H1 (cell line): ENCODE results near the gene EYA2. TPM values are rescaled to one million over a fixed set of nuclear protein-coding genes. Genes with fewer than 3 reads are reported as not detected.

ENCODE experiments used
- CTCF ChIA-PET: fragments of 300-600 bp; sonication (Branson Sonifier 250); formaldehyde crosslinking; loops from one replicate; lab custom pipeline; 2021; ENCODE audit not compliant: partially characterized antibody; lab: Charles Lee
- POLR2A ChIA-PET: fragments of 300-600 bp; sonication (Branson Sonifier 250); formaldehyde crosslinking; loops from one replicate; lab custom pipeline; 2021; ENCODE audit warnings: inconsistent platforms; ENCODE audit not compliant: partially characterized antibody; lab: Charles Lee
- DNase-seq, 2 experiments: peaks; one replicate each; pipeline versions ENCODE4 v3.0.0 to v3.0.0-alpha.2; 2010 to 2022; ENCODE audit warnings: low spot score in 2 of 2, low read depth in 1 of 2, mixed read lengths in 1 of 2
- FAIRE-seq: peaks from 2 replicates; lab custom pipeline; 2011; peaks lifted over from hg19 to GRCh38; lab: Jason Lieb, UNC
- H2AFZ ChIP-seq: 2 replicates; pipeline ENCODE4 v1.8.1; 2012; ENCODE audit warnings: low read length, inconsistent platforms
- H2AK5ac ChIP-seq: 2 replicates; pipeline ENCODE4 v1.6.1; 2013; ENCODE audit warnings: low read depth, low read length
- H2BK120ac ChIP-seq: replicated peaks from 2 replicates; pipeline ENCODE3; 2013; ENCODE audit warnings: low read depth, low read length, inconsistent platforms
- H2BK12ac ChIP-seq: 2 replicates; pipeline ENCODE4 v1.6.1; 2013; ENCODE audit warnings: low read depth, low read length
- H2BK15ac ChIP-seq: 2 replicates; pipeline ENCODE4 v1.6.1; 2013; ENCODE audit warnings: low read length
- H2BK20ac ChIP-seq: 2 replicates; pipeline ENCODE4 v1.6.1; 2013; ENCODE audit warnings: low read length
- H2BK5ac ChIP-seq: 2 replicates; pipeline ENCODE4 v1.6.1; 2013; ENCODE audit warnings: low read depth, low read length
- H3K14ac ChIP-seq: 2 replicates; pipeline ENCODE4 v1.6.1; 2013; ENCODE audit warnings: inconsistent platforms; ENCODE audit not compliant: insufficient read length
- H3K18ac ChIP-seq: 2 replicates; pipeline ENCODE4 v1.6.1; 2013; ENCODE audit warnings: low read length; ENCODE audit errors: extremely low read depth
- H3K23ac ChIP-seq: 2 replicates; pipeline ENCODE4 v1.6.1; 2013; ENCODE audit warnings: inconsistent platforms; ENCODE audit not compliant: insufficient read length
- H3K23me2 ChIP-seq: 2 replicates; pipeline ENCODE4 v1.6.1; 2013; ENCODE audit warnings: low read depth, low read length
- H3K27ac ChIP-seq: 2 replicates; pipeline ENCODE4 v1.6.1; 2011; ENCODE audit warnings: low read depth, low read length, inconsistent platforms
- H3K27me3 ChIP-seq, 4 experiments: replicated peaks in 1 of 4; 1 replicate in 1 of 4; 2 replicates in 3 of 4; pipeline versions ENCODE4 v1.6.1 to v1.8.1; 2011 to 2013; ENCODE audit warnings: low read length in 3 of 4, mild to moderate bottlenecking in 3 of 4, inconsistent platforms in 2 of 4, mixed read lengths in 2 of 4, moderate library complexity in 1 of 4; ENCODE audit not compliant: control insufficient read depth in 3 of 4, insufficient read depth in 3 of 4; ENCODE audit errors: extremely low read depth in 1 of 4
- H3K36me3 ChIP-seq, 4 experiments: 2 replicates each; pipeline versions ENCODE4 v1.6.1 to v1.8.1; 2011 to 2013; ENCODE audit warnings: mild to moderate bottlenecking in 4 of 4, low read length in 3 of 4, moderate library complexity in 2 of 4, control low read depth in 1 of 4, inconsistent platforms in 1 of 4; ENCODE audit not compliant: insufficient read depth in 4 of 4, control insufficient read depth in 2 of 4
- H3K4ac ChIP-seq: replicated peaks from 2 replicates; pipeline ENCODE3; 2013; ENCODE audit warnings: low read length, low read depth, mixed read lengths, inconsistent platforms; ENCODE audit not compliant: insufficient read length
- H3K4me1 ChIP-seq, 4 experiments: replicated peaks in 1 of 4; 1 replicate in 1 of 4; 2 replicates in 3 of 4; pipeline versions ENCODE4 v1.6.1 to v1.8.1; 2011 to 2013; ENCODE audit warnings: low read length in 3 of 4, inconsistent platforms in 2 of 4, mixed read lengths in 1 of 4; ENCODE audit not compliant: insufficient read depth in 4 of 4, control insufficient read depth in 3 of 4
- H3K4me2 ChIP-seq, 2 experiments: 2 replicates each; pipeline versions ENCODE4 v1.6.1 to v1.8.1; 2011 to 2013; ENCODE audit warnings: low read depth in 2 of 2, low read length in 2 of 2, control low read depth in 1 of 2, inconsistent platforms in 1 of 2, mild to moderate bottlenecking in 1 of 2; ENCODE audit not compliant: insufficient read depth in 1 of 2
- H3K4me3 ChIP-seq, 4 experiments: fragments of 200-600, 300-600 bp in 1 of 4; sonication (generic), shearing (Covaris generic), sonication (Bioruptor Twin) in 1 of 4; 2 replicates each; pipeline versions ENCODE4 v1.5.1 to v1.8.1; 2011 to 2016; ENCODE audit warnings: low read length in 4 of 4, low read depth in 3 of 4, control low read depth in 2 of 4, inconsistent platforms in 2 of 4, mild to moderate bottlenecking in 2 of 4, mixed read lengths in 1 of 4, moderate library complexity in 1 of 4; ENCODE audit not compliant: insufficient read depth in 2 of 4; ENCODE audit errors: extremely low read depth in 1 of 4
- H3K56ac ChIP-seq: replicated peaks from 2 replicates; pipeline ENCODE3; 2013; ENCODE audit warnings: low read depth, mild to moderate bottlenecking, mixed read lengths, low read length, inconsistent platforms; ENCODE audit not compliant: insufficient read length
- H3K79me1 ChIP-seq: 2 replicates; pipeline ENCODE4 v1.6.1; 2013; ENCODE audit warnings: low read depth, low read length, control low read depth
- H3K79me2 ChIP-seq, 2 experiments: 2 replicates each; pipeline versions ENCODE4 v1.6.1 to v1.8.1; 2012 to 2013; ENCODE audit warnings: low read length in 2 of 2, mild to moderate bottlenecking in 2 of 2, inconsistent platforms in 1 of 2; ENCODE audit not compliant: insufficient read depth in 2 of 2, control insufficient read depth in 1 of 2
- H3K9ac ChIP-seq, 4 experiments: replicated peaks in 1 of 4; 1 replicate in 1 of 4; 2 replicates in 3 of 4; pipeline versions ENCODE4 v1.6.1 to v1.8.1; 2011 to 2013; ENCODE audit warnings: low read depth in 3 of 4, low read length in 3 of 4, control low read depth in 2 of 4, mild to moderate bottlenecking in 2 of 4, moderate library complexity in 2 of 4, inconsistent platforms in 1 of 4; ENCODE audit errors: extremely low read depth in 1 of 4
- H3K9me3 ChIP-seq, 2 experiments: 2 replicates each; pipeline versions ENCODE4 v1.6.1 to v1.8.1; 2012 to 2013; ENCODE audit warnings: mild to moderate bottlenecking in 2 of 2, moderate library complexity in 2 of 2, control low read depth in 1 of 2, inconsistent platforms in 1 of 2, low read depth in 1 of 2, low read length in 1 of 2, mixed read lengths in 1 of 2; ENCODE audit not compliant: insufficient read depth in 2 of 2
- H4K20me1 ChIP-seq, 2 experiments: replicated peaks in 1 of 2; 2 replicates each; pipeline versions ENCODE3 to v1.8.1; 2011 to 2013; ENCODE audit warnings: inconsistent platforms in 2 of 2, low read length in 2 of 2, mild to moderate bottlenecking in 1 of 2; ENCODE audit not compliant: insufficient read depth in 2 of 2, control insufficient read depth in 1 of 2
- H4K5ac ChIP-seq: 2 replicates; pipeline ENCODE4 v1.6.1; 2013; ENCODE audit warnings: low read length, low read depth, mixed read lengths, inconsistent platforms; ENCODE audit not compliant: insufficient read length
- H4K8ac ChIP-seq: 2 replicates; pipeline ENCODE4 v1.8.0; 2013; ENCODE audit warnings: mild to moderate bottlenecking, moderate library complexity, low read length, inconsistent platforms; ENCODE audit not compliant: insufficient read depth; ENCODE audit errors: extremely low read depth
- H4K91ac ChIP-seq: replicated peaks from 2 replicates; pipeline ENCODE3; 2013; ENCODE audit warnings: low read length, mixed read lengths, inconsistent platforms; ENCODE audit not compliant: insufficient read length
- CTCF ChIP-seq, 3 experiments: IDR thresholded peaks; 1 replicate in 2 of 3; 2 replicates in 1 of 3; pipeline versions ENCODE4 v1.5.1 to v1.6.1; 2011; ENCODE audit warnings: low read length in 3 of 3, mild to moderate bottlenecking in 3 of 3, inconsistent platforms in 2 of 3, low read depth in 1 of 3, moderate library complexity in 1 of 3; ENCODE audit not compliant: insufficient read depth in 1 of 3; ENCODE audit errors: control extremely low read depth in 1 of 3
- HDAC2 ChIP-seq, 2 experiments: fragments of 300-600 bp in 1 of 2; sonication (generic) in 1 of 2; IDR thresholded peaks; 2 replicates each; pipeline ENCODE4 v1.6.1; 2011 to 2012; ENCODE audit warnings: low read depth in 2 of 2, low read length in 2 of 2, mild to moderate bottlenecking in 2 of 2, moderate library complexity in 2 of 2, borderline replicate concordance in 1 of 2, inconsistent platforms in 1 of 2
- KDM1A ChIP-seq: fragments of 200-600, 300-600 bp; sonication (generic); IDR thresholded peaks from 2 replicates; pipeline ENCODE4 v1.7.1; 2016; ENCODE audit warnings: mild to moderate bottlenecking, low read length, borderline replicate concordance
- NANOG ChIP-seq: IDR thresholded peaks from 2 replicates; pipeline ENCODE4 v1.6.1; 2011; ENCODE audit warnings: low read length, low read depth, mild to moderate bottlenecking, inconsistent platforms; ENCODE audit not compliant: insufficient read depth, poor library complexity, severe bottlenecking
- NRF1 ChIP-seq: IDR thresholded peaks from 2 replicates; pipeline ENCODE4 v1.6.1; 2011; ENCODE audit warnings: mild to moderate bottlenecking, low read depth, low read length, improper control_type of control experiment
- SP2 ChIP-seq: IDR thresholded peaks from 2 replicates; pipeline ENCODE4 v1.6.1; 2012; ENCODE audit warnings: mild to moderate bottlenecking, low read length, inconsistent platforms
- WGBS, 2 experiments: shearing (Covaris generic) in 1 of 2; methylation state at CpG; one replicate each; pipeline versions ENCODE4 v1.1.6 to v1.1.7; 2013 to 2015; ENCODE audit warnings: low lambda C conversion rate in 2 of 2, mixed read lengths in 2 of 2, inconsistent platforms in 1 of 2, low coverage in 1 of 2, missing lambda C conversion rate in 1 of 2; ENCODE audit not compliant: insufficient replicate concordance in 2 of 2, insufficient coverage in 1 of 2, insufficient read length in 1 of 2; ENCODE audit errors: extremely low coverage in 1 of 2, missing lambda C conversion rate in 1 of 2; 5-methylcytosine and 5-hydroxymethylcytosine counted together
- polyA plus RNA-seq, 7 experiments: library from polyadenylated mRNA; depleted of rRNA in 3 of 7; stranded (reverse) in 5 of 7; unstranded in 2 of 7; fragments of >200 nt in 5 of 7; fragments of 200-250 nt in 2 of 7; gene quantifications; 1 replicate in 5 of 7; 2 replicates in 1 of 7; 4 replicates in 1 of 7; pipeline versions ENCODE4 v1.2.1 to v1.2.3, GENCODE V29; 2011 to 2013; ENCODE audit warnings: missing spikeins in 2 of 7, mixed read lengths in 2 of 7
- total RNA-seq: library from RNA; stranded (reverse); fragmentation: NEBNext Ultra II Directional; extraction: Animal tissue kit (Norgen Biotek cat#: 25700); gene quantifications from 2 replicates; pipeline ENCODE4 v1.2.1, GENCODE V29; 2021

EYA2 gene
- total and polyA plus RNA-seq, 2 of the 8 experiments (the other 6 are each of a cell fraction or from before 2014, with no cell fraction given), result 1.6 to 1.7 TPM

GRCh38 chr20:46995561-46996142 is 101.0 kb downstream of the EYA2 start:
- no peak overlapping the region for H3K18ac ChIP-seq
- H3K79me1 ChIP-seq, result no peaks in the 10 kb centered on the region
- CTCF ChIA-PET, result no interaction called here
- no peak overlapping the region for H2BK15ac ChIP-seq
- no peak overlapping the region for H3K23ac ChIP-seq
- no peak overlapping the region for H2AK5ac ChIP-seq
- no peak overlapping the region for H2BK5ac ChIP-seq
- no peaks in the 10 kb centered on the region for H4K20me1 ChIP-seq
- H2BK12ac ChIP-seq, result no peak overlapping the region
- WGBS, 2 experiments, result 65% methylated on average over 5 of the region's 5 CpGs; no CpG with 5 or more reads in 1 of the 2 experiments
- H3K9ac ChIP-seq, result no peak overlapping the region
- no peak overlapping the region for H3K56ac ChIP-seq
- no peak for FAIRE-seq
- no peaks in the 10 kb centered on the region for H3K23me2 ChIP-seq
- H3K27ac ChIP-seq, result no peak overlapping the region
- no peak overlapping the region for H2BK20ac ChIP-seq
- H3K4ac ChIP-seq, result no peak overlapping the region
- TF ChIP-seq NRF1 (no peak), KDM1A (peak; percentile 98), NANOG (peak; percentile 63), HDAC2 (IDR thresholded peaks at IDR 0.05; ENCODE audit: borderline replicate concordance in 1 of 2, low read depth in 2 of 2, low read length in 2 of 2) (peak in 1 of 2 experiments; percentile 86; a peak in 1 of 4 replicates), SP2 (no peak), CTCF (IDR thresholded peaks at IDR 0.05; ENCODE audit: control extremely low read depth in 1 of 3, insufficient read depth in 1 of 3, low read depth in 1 of 3, low read length in 3 of 3) (no peak)
- TF ChIP-seq, all 59 proteins: peak for 3
- no peak overlapping the region for H2AFZ ChIP-seq
- POLR2A ChIA-PET, result interaction anchor here (0.6 to 1.2 kb wide), 2 partner anchors 10 to 332 kb away, joined by 3 read pairs; no protein-coding TSS in a partner anchor
- H3K4me3 ChIP-seq, result no peak overlapping the region
- H3K4me2 ChIP-seq, result no peak overlapping the region; a peak in 1 of 4 replicates
- no peaks in the 10 kb centered on the region for H3K36me3 ChIP-seq
- H3K27me3 ChIP-seq, result no peaks in the 10 kb centered on the region
- no peaks in the 10 kb centered on the region for H3K9me3 ChIP-seq
- no peak overlapping the region for H3K14ac ChIP-seq
- no peak overlapping the region for H2BK120ac ChIP-seq
- H4K8ac ChIP-seq, result no peak overlapping the region
- no peaks in the 10 kb centered on the region for H3K79me2 ChIP-seq
- no peak overlapping the region for H4K5ac ChIP-seq
- no peak for DNase-seq
- H4K91ac ChIP-seq, result no peak overlapping the region
- H3K4me1 ChIP-seq, result peaks cover 8 to 31% (median 22%) of the 10 kb centered on the region in 4 experiments; a peak in 6 of 7 replicates
